DOHH2 (cell line): ENCODE measurements around the gene GPR183.
"Not testable (repeated sequence)": the region's sequence is repeated elsewhere in the genome, so short reads cannot be mapped to it uniquely, and the experiment has no call there.

ENCODE experiments used
- H3F3A ChIP-seq: fragments of 200-600 bp; sonication (generic), shearing (Covaris generic); 2 replicates; pipeline ENCODE4 v1.6.0; 2016; ENCODE audit warnings: antibody characterized with exemption, mild to moderate bottlenecking; ENCODE audit not compliant: control insufficient read depth, insufficient read depth
- H3K27ac ChIP-seq: fragments of 200-600 bp; sonication (generic); 2 replicates; pipeline ENCODE4 v1.5.1; 2014; ENCODE audit warnings: low read depth, mild to moderate bottlenecking, low read length, moderate library complexity
- H3K27me3 ChIP-seq: fragments of 200-600 bp; sonication (generic); 2 replicates; pipeline ENCODE4 v1.6.1; 2014; ENCODE audit warnings: mild to moderate bottlenecking, low read length, mixed read lengths; ENCODE audit not compliant: control insufficient read depth
- H3K36me3 ChIP-seq: fragments of 200-600 bp; sonication (generic); 2 replicates; pipeline ENCODE4 v1.6.1; 2014; ENCODE audit warnings: mild to moderate bottlenecking, low read length, moderate library complexity, mixed read lengths; ENCODE audit not compliant: control insufficient read depth
- H3K4me1 ChIP-seq: fragments of 200-600 bp; sonication (generic); 2 replicates; pipeline ENCODE4 v1.6.1; 2014; ENCODE audit warnings: mild to moderate bottlenecking, low read length, mixed read lengths; ENCODE audit not compliant: control insufficient read depth
- H3K4me2 ChIP-seq: fragments of 200-600 bp; sonication (generic); 2 replicates; pipeline ENCODE4 v1.6.0; 2014; ENCODE audit warnings: mild to moderate bottlenecking, low read length, moderate library complexity
- H3K4me3 ChIP-seq: fragments of 200-600 bp; sonication (generic); 2 replicates; pipeline ENCODE4 v1.5.1; 2014; ENCODE audit warnings: mild to moderate bottlenecking, low read length, mixed read lengths
- H3K79me2 ChIP-seq: fragments of 200-600 bp; sonication (generic); 2 replicates; pipeline ENCODE4 v1.6.1; 2014; ENCODE audit warnings: mild to moderate bottlenecking, low read length, mixed read lengths; ENCODE audit not compliant: control insufficient read depth
- H3K9me2 ChIP-seq: fragments of 200-600 bp; sonication (generic); replicated peaks from 2 replicates; pipeline ENCODE4 v1.6.1; 2014; ENCODE audit warnings: mild to moderate bottlenecking, low read length, mixed read lengths; ENCODE audit not compliant: control insufficient read depth
- H3K9me3 ChIP-seq: fragments of 200-600 bp; sonication (generic); 2 replicates; pipeline ENCODE4 v1.6.1; 2014; ENCODE audit warnings: antibody characterized with exemption, low read length, mixed read lengths; ENCODE audit not compliant: control insufficient read depth, insufficient read depth
- H4K20me1 ChIP-seq: fragments of 200-600 bp; sonication (generic); 2 replicates; pipeline ENCODE4 v1.6.0; 2014; ENCODE audit warnings: low read depth, mild to moderate bottlenecking, antibody characterized with exemption, low read length, moderate library complexity; ENCODE audit not compliant: control insufficient read depth, insufficient read depth
- EZH2phosphoT487 ChIP-seq: fragments of 200-600 bp; sonication (generic); IDR thresholded peaks from 2 replicates; pipeline ENCODE4 v1.6.1; 2017; ENCODE audit warnings: borderline replicate concordance, mild to moderate bottlenecking, antibody characterized with exemption, low read length, moderate library complexity, mixed read lengths
- TF ChIP-seq, protein P1 (sequence below): fragments of 200-600 bp; sonication (generic); IDR thresholded peaks from one replicate; pipeline ENCODE4 v1.5.1; 2014; ENCODE audit warnings: antibody characterized with exemption, mild to moderate bottlenecking, low read depth, low read length; ENCODE audit not compliant: poor library complexity, severe bottlenecking

The GPR183 gene

DNA sequence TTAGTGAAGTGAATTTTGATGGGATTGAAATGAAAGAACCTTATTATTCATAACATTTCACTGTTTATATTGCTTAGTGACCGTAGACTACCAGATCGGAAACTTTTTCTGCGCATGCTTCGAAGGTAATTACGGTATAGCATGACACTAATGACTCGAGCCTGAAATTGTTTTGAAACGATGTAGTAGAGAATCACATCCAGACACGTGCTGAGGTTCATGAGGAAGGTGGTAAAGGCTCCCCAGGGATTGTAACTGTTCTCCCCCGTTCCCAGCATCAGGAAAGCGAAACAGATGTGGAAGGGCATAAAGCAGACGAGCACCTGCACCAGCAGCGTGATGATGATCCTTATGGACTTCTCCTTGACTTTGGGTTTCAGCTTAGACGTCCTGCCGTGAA lies 52.4 kb downstream of the GPR183 start:
- H3K4me1 ChIP-seq, result peaks cover 43% of the 10 kb centered on the region

DNA sequence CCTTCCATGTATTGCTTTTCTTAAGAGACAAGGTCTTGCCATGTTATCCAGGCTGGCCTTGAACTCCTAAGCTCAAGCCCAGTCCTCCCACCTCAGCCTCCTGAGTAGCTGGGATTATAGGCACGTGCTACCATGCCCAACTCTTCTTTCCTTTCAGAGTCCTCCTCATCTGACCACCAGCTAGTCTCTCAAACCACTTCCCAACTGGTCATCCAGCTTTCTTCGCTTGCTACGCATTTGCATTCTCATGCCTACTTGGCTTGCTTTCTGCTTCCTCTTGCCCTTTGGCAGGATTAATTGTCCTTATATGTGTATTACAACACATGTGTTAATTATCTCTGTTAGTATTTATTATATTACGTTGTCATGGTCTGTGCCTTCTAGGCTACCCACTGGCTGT lies 55.3 kb downstream of the GPR183 start:
- Histone ChIP-seq H3K4me3 (no peak overlapping the region), H3K27ac (no peak overlapping the region), H3K27me3 (no peaks in the 10 kb centered on the region), H3K4me2 (no peak overlapping the region), H3K4me1 (peaks cover 19% of the 10 kb centered on the region), H3K79me2 (peaks cover 16% of the 10 kb centered on the region), H3K36me3 (peaks cover 34% of the 10 kb centered on the region), H4K20me1 (no peaks in the 10 kb centered on the region), H3K9me2 (no peaks in the 10 kb centered on the region), H3K9me3 (no peaks in the 10 kb centered on the region), H3F3A (peaks cover 11% of the 10 kb centered on the region; the same call in 1 of the 2 replicates)
- TF ChIP-seq, protein P1, sequence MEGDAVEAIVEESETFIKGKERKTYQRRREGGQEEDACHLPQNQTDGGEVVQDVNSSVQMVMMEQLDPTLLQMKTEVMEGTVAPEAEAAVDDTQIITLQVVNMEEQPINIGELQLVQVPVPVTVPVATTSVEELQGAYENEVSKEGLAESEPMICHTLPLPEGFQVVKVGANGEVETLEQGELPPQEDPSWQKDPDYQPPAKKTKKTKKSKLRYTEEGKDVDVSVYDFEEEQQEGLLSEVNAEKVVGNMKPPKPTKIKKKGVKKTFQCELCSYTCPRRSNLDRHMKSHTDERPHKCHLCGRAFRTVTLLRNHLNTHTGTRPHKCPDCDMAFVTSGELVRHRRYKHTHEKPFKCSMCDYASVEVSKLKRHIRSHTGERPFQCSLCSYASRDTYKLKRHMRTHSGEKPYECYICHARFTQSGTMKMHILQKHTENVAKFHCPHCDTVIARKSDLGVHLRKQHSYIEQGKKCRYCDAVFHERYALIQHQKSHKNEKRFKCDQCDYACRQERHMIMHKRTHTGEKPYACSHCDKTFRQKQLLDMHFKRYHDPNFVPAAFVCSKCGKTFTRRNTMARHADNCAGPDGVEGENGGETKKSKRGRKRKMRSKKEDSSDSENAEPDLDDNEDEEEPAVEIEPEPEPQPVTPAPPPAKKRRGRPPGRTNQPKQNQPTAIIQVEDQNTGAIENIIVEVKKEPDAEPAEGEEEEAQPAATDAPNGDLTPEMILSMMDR, result no peak
- TF ChIP-seq EZH2phosphoT487, result no peak

More for the DNA sequence above, 52.4 kb downstream of the GPR183 start:
- Histone ChIP-seq H3K79me2 (peaks cover 25% of the 10 kb centered on the region), H3K27me3 (no peaks in the 10 kb centered on the region), H3F3A (peaks cover 31% of the 10 kb centered on the region), H4K20me1 (no peaks in the 10 kb centered on the region), H3K27ac (no peak overlapping the region), H3K36me3 (peaks cover 32% of the 10 kb centered on the region), H3K9me2 (no peaks in the 10 kb centered on the region), H3K4me3 (no peak overlapping the region), H3K9me3 (no peaks in the 10 kb centered on the region), H3K4me2 (no peak overlapping the region)
- TF ChIP-seq, protein P1, result no peak
- TF ChIP-seq EZH2phosphoT487, result no peak

DNA sequence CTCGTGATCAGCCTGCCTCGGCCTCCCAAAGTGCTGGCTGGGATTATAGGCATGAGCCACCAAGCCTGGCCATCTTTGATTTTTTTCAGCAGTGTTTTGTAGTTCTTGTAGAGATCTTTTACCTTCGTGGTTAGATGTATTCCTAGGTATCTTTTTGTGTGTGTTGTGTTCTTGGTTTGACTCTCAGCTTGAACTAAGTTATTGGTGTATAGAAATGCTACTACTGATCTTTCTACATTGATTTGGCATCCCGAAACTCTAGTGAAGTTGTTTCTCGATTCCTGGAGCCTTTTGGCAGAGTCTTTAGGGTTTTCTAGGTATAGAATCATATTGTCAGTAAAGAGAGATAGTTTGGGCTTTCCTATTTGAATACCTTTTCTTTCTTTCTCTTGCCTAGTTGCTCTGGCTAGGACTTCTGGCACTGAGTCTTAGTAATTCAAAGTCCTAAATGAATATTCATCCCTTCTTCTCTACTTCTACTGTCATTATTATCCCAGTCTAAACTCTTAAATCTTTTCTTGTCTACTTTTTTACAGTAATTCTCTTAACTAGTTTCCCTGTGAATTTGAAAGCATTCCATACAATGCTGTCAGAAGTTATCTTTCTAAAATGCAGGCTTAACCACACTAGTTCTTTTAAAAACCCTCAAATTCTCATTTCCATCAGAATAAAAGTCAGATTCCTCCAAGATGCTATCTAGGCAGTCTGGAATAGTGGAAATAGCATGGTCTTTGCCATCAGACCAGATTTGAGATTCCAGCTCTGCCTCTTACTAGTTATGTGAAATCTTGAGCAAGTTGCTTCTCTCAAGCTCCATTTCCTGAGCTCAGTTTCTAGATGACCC lies 56.0 kb downstream of the GPR183 start:
- no peaks in the 10 kb centered on the region for H3K9me2 ChIP-seq
- no peak overlapping the region for H3K4me2 ChIP-seq
- peaks cover 9% of the 10 kb centered on the region; the same call in 1 of the 2 replicates for H3F3A ChIP-seq
- no peaks in the 10 kb centered on the region for H3K9me3 ChIP-seq
- no peaks in the 10 kb centered on the region for H3K27me3 ChIP-seq
- TF ChIP-seq EZH2phosphoT487, result no peak
- TF ChIP-seq, protein P1, result no peak
- peaks cover 12% of the 10 kb centered on the region for H3K4me1 ChIP-seq
- H3K27ac ChIP-seq, result no peak overlapping the region
- peaks cover 11% of the 10 kb centered on the region for H3K79me2 ChIP-seq
- no peak overlapping the region for H3K4me3 ChIP-seq
- H4K20me1 ChIP-seq, result no peaks in the 10 kb centered on the region
- peaks cover 36% of the 10 kb centered on the region for H3K36me3 ChIP-seq

DNA sequence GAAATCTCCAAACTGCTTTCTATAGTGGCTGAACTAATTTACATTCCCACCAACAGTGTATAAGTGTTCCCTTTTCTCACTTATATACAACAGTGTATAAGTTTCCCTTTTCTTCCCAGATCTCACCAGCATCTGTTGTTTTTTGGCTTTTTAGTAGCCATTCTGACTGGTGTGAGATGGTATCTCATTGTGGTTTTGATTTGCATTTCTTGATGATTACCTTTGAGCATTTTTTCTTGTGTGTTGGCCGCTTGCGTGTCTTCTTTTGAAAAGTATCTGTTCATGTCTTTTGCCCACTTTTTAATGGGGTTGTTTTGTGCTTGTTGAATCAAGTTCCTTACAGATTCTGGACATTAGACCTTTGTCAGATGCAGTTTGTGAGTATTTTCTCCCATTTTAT lies 57.6 kb downstream of the GPR183 start:
- H3K4me2 ChIP-seq, H4K20me1 ChIP-seq, H3K9me3 ChIP-seq, H3K4me1 ChIP-seq, H3K79me2 ChIP-seq, H3K27ac ChIP-seq, H3F3A ChIP-seq, H3K9me2 ChIP-seq, H3K4me3 ChIP-seq, H3K27me3 ChIP-seq: not testable (repeated sequence)
- peaks cover 28% of the 10 kb centered on the region for H3K36me3 ChIP-seq

DNA sequence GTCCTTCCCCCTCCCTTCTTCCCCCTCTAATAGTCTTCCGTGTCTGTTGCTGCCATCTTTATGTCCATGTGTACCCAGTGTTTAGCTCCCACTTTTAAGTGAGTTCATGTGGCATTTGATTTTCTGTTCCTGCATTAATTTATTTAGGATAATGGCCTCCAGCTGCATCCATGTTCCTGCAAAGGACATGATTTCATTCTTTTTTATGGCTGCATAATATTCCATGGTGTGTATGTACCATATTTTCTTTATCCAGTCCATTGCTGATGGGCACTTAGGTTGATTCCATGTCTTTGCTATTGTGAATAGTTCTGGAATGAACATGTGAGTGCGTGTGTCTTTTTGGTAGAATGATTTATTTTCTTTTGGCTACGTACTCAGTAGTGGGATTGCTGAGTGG lies 58.0 kb downstream of the GPR183 start:
- peaks cover 25% of the 10 kb centered on the region for H3K36me3 ChIP-seq
- not testable (repeated sequence) for H3K9me2 ChIP-seq, H3K4me3 ChIP-seq, H3K27me3 ChIP-seq, H4K20me1 ChIP-seq, H3F3A ChIP-seq, H3K9me3 ChIP-seq, H3K79me2 ChIP-seq, H3K4me1 ChIP-seq, H3K27ac ChIP-seq, H3K4me2 ChIP-seq
